ENCODE results near the gene STAM2.

The STAM2 gene

GRCh38 chr2:152106464-152106863 lies 69.1 kb downstream of the STAM2 start:
- FAIRE-seq: no peak
- TF ChIP-seq SPI1 (IDR thresholded peaks at IDR 0.05; ENCODE audit: low read depth, low read length) (no peak), POLR2AphosphoS5 (IDR thresholded peaks at IDR 0.05; ENCODE audit: low read depth, low read length) (no peak), PAX5 (IDR thresholded peaks at IDR 0.05; ENCODE audit: insufficient read depth, low read length, severe bottlenecking) (no peak), POLR2A (IDR thresholded peaks at IDR 0.05; ENCODE audit: low read depth, low read length) (no peak), POU2F2 (IDR thresholded peaks at IDR 0.05; ENCODE audit: low read depth, low read length) (no peak), TAF1 (IDR thresholded peaks at IDR 0.05; ENCODE audit: low read depth, low read length) (no peak)

DNA sequence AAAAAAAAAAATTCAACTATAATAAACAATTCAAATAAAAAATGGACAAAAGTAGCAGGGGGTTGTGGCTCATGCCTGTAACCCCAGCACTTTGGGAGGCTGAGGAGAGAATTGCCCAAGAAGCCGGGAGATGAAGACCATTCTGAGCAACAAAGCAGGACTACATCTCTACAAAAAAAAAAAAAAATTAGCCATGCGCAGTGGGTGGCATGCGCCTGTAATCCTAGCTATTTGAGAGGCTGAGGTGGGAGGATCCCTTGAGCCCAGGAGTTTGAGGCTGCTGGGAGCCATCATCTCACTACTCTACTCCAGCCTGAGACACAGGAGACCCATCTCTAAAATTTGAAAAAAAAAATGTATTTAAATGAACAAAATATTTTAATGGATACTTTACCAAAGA lies 72.3 kb downstream of the STAM2 start:
- DNase-seq (ENCODE audit: insufficient read length, low spot score) (no peak), FAIRE-seq (no peak)
- TF ChIP-seq TAF1 (IDR thresholded peaks at IDR 0.05; ENCODE audit: low read depth, low read length) (no peak), POLR2A (IDR thresholded peaks at IDR 0.05; ENCODE audit: low read depth, low read length) (no peak), POU2F2 (IDR thresholded peaks at IDR 0.05; ENCODE audit: low read depth, low read length) (no peak), POLR2AphosphoS5 (IDR thresholded peaks at IDR 0.05; ENCODE audit: low read depth, low read length) (no peak), PAX5 (IDR thresholded peaks at IDR 0.05; ENCODE audit: insufficient read depth, low read length, severe bottlenecking) (no peak), SPI1 (IDR thresholded peaks at IDR 0.05; ENCODE audit: low read depth, low read length) (no peak)

More at GRCh38 chr2:152106464-152106863, 69.1 kb downstream of the STAM2 start:
- no peak for DNase-seq (ENCODE audit: insufficient read length, low spot score)

GRCh38 chr2:152100961-152101360 lies 74.6 kb downstream of the STAM2 start:
- TF ChIP-seq POU2F2 (IDR thresholded peaks at IDR 0.05; ENCODE audit: low read depth, low read length): no peak
- FAIRE-seq (no peak), DNase-seq (ENCODE audit: insufficient read length, low spot score) (no peak)

DNA sequence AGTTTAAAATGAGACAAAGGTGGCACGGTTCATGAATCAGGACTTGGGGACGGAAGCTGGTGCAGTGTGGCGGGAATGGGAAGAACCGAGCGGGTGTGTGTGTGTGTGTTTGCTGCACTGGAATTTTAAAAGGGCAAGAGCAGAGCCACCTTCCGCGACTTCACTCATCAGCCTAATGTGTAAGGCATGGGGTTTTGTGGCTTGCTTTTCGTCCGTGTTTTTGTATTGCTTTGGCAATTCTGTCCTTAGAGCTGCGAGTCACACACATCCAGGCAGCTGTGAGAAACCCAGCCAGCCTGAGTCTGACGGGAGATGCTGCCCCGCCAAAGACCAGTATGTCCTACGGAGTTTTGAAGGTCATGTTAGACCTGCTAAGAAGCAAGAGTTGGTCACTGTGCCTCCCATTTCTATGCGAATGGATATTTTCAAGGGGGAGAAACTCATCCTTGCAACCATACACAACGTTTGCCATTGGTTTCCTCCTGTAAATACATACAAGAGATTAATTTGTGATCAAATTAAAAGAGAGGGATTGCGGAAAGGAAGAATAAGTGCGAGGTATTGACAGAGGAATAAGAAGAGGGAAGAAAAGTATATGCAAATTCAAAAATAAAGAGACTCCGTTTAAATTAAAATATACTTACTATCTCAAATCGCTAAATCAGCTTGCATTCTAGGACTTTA lies 76.1 kb downstream of the STAM2 start:
- DNase-seq (ENCODE audit: insufficient read length, low spot score) (peak; percentile 20), FAIRE-seq (peak; percentile 90)
- TF ChIP-seq POLR2A (IDR thresholded peaks at IDR 0.05; ENCODE audit: low read depth, low read length): no peak
- TF ChIP-seq POU2F2 (IDR thresholded peaks at IDR 0.05; ENCODE audit: low read depth, low read length): no peak
- TF ChIP-seq TAF1 (IDR thresholded peaks at IDR 0.05; ENCODE audit: low read depth, low read length): no peak
- no peak for TF ChIP-seq PAX5 (IDR thresholded peaks at IDR 0.05; ENCODE audit: insufficient read depth, low read length, severe bottlenecking)
- TF ChIP-seq SPI1 (IDR thresholded peaks at IDR 0.05; ENCODE audit: low read depth, low read length): no peak
- no peak for TF ChIP-seq POLR2AphosphoS5 (IDR thresholded peaks at IDR 0.05; ENCODE audit: low read depth, low read length)

DNA sequence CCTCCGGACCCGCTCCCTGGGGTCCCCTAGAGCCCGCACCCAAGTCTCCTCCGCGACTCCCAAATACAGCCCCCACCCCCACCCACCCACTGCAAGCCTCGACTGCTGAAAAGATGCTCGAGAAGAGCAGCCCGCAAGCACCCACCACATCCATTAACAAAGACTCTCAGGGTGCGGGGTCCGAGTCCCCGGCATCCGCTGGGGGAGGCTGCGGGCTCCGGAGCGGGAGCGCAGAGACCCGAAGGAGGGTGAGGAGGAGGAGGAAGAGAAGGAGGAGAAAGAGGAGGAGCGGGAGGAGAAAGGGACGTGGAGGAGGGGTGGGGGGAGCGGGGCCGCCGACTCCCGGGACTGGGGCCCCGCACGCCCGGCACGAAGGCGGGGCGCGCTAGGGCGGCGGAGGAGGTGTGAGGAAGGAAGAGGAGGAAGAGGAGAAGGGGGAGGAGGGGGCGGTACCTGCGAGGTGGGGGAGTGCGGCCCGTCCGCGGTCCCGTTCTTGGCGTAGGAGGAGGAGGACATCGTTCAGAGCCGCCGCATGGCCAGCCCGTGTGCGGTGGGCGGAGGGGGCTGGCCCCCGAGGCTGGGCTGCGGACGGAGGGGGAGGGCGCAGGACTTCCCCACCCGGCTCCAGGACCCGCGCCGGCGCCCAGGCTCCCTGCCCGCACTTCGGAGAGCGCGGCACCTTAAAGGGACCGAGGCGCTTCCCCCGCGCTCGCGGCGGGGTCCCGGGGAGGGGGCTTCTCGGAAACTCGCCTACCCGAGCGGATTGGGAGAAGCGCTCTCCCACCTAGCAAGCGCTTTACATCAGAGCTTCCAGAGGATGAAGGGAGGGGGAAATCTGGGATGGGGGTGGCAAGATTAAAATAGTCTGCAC lies 76.8 kb downstream of the STAM2 start, which contains the start of gene CACNB4:
Gene CACNB4 (minus strand): TSS at position 549 of the 871 bp plus-strand sequence.
- TF ChIP-seq POLR2A (IDR thresholded peaks at IDR 0.05; ENCODE audit: low read depth, low read length): 0 out of 2 replicates have a peak, but pooled peaks have one; percentile 18
- no peak for TF ChIP-seq POLR2AphosphoS5 (IDR thresholded peaks at IDR 0.05; ENCODE audit: low read depth, low read length)
- FAIRE-seq (peak; percentile 81), DNase-seq (ENCODE audit: insufficient read length, low spot score) (peak; percentile 50)

GRCh38 chr2:152097801-152098495 lies 77.6 kb downstream of the STAM2 start:
- FAIRE-seq: peak; percentile 66
- DNase-seq (ENCODE audit: insufficient read length, low spot score): peak; percentile 35
- no peak for TF ChIP-seq POLR2AphosphoS5 (IDR thresholded peaks at IDR 0.05; ENCODE audit: low read depth, low read length)
- TF ChIP-seq SPI1 (IDR thresholded peaks at IDR 0.05; ENCODE audit: low read depth, low read length): no peak
- TF ChIP-seq PAX5 (IDR thresholded peaks at IDR 0.05; ENCODE audit: insufficient read depth, low read length, severe bottlenecking): no peak
- TF ChIP-seq POU2F2 (IDR thresholded peaks at IDR 0.05; ENCODE audit: low read depth, low read length): peak; percentile 20; the same call in 1 of the 2 replicates

GRCh38 chr2:152097290-152097800 lies 78.2 kb downstream of the STAM2 start:
- peak; percentile 68 for FAIRE-seq
- no peak for TF ChIP-seq POLR2AphosphoS5 (IDR thresholded peaks at IDR 0.05; ENCODE audit: low read depth, low read length)
- TF ChIP-seq PAX5 (IDR thresholded peaks at IDR 0.05; ENCODE audit: insufficient read depth, low read length, severe bottlenecking): no peak
- no peak for TF ChIP-seq POLR2A (IDR thresholded peaks at IDR 0.05; ENCODE audit: low read depth, low read length)
- DNase-seq (ENCODE audit: insufficient read length, low spot score): peak; percentile 7

DNA sequence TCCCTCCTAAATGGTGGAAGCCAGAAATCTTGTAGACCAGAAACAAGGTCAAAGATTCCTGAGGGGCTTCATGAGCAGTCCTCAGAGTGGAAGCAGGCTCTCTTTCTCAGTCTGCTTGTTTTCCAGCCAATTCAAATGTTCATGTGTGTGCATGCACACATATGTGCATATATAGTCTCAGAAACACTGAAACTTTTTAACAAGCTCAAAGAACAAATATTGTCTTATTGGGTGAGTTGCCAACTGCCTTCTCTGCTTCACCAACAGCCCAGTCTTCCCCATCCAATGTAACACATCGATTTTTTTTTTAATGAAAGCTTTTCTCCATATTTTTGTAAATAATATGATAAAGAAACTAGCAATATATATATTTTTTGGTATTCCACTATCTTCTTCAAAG lies 80.4 kb downstream of the STAM2 start:
- DNase-seq (ENCODE audit: insufficient read length, low spot score) (no peak), FAIRE-seq (no peak)
- TF ChIP-seq POU2F2 (IDR thresholded peaks at IDR 0.05; ENCODE audit: low read depth, low read length): no peak
- no peak for TF ChIP-seq PAX5 (IDR thresholded peaks at IDR 0.05; ENCODE audit: insufficient read depth, low read length, severe bottlenecking)
- no peak for TF ChIP-seq POLR2A (IDR thresholded peaks at IDR 0.05; ENCODE audit: low read depth, low read length)
- no peak for TF ChIP-seq SPI1 (IDR thresholded peaks at IDR 0.05; ENCODE audit: low read depth, low read length)
- TF ChIP-seq POLR2AphosphoS5 (IDR thresholded peaks at IDR 0.05; ENCODE audit: low read depth, low read length): no peak
- no peak for TF ChIP-seq TAF1 (IDR thresholded peaks at IDR 0.05; ENCODE audit: low read depth, low read length)

GRCh38 chr2:152094014-152094413 lies 81.5 kb downstream of the STAM2 start:
- no peak for TF ChIP-seq POU2F2 (IDR thresholded peaks at IDR 0.05; ENCODE audit: low read depth, low read length)
- TF ChIP-seq SPI1 (IDR thresholded peaks at IDR 0.05; ENCODE audit: low read depth, low read length): peak; percentile 45; the same call in 1 of the 2 replicates
- DNase-seq (ENCODE audit: insufficient read length, low spot score): no peak
- no peak for FAIRE-seq
